HCT116 (cell line): ENCODE measurements around the gene INPP4A. TPM values are rescaled to one million over a fixed set of nuclear protein-coding genes. Genes with fewer than 3 reads are reported as not detected.

ENCODE experiments used
- ATAC-seq: fragments of 200-7000 bp; cut with Tn5 transposase; 2 replicates; pipeline ENCODE4 v1.9.1; 2020; ENCODE audit warnings: mild to moderate bottlenecking, moderate library complexity
- BruUV-seq: library from RNA; stranded (reverse); fragments of 400-500 nt; replicated peaks from 2 replicates; lab custom pipeline; 2021; lab: Mats Ljungman, UMichigan
- CTCF ChIA-PET: fragments of 300-600 bp; sonication (Branson Sonifier 250); formaldehyde crosslinking; loops from one replicate; lab custom pipeline; 2021; ENCODE audit warnings: antibody characterized with exemption; lab: Charles Lee
- POLR2A ChIA-PET: fragments of 300-600, 350-600 bp; sonication (Branson Sonifier 250); formaldehyde crosslinking; loops from one replicate; lab custom pipeline; 2021; ENCODE audit warnings: antibody characterized with exemption; lab: Charles Lee
- RAD21 ChIA-PET, 2 experiments: fragments of 300-600 bp; sonication (Branson Sonifier 250); formaldehyde crosslinking; loops; one replicate each; lab custom pipeline; 2023; ENCODE audit warnings: low total read pairs in 2 of 2; ENCODE audit not compliant: uncharacterized antibody in 2 of 2, unreplicated experiment in 2 of 2, low non-redundant PET in 1 of 2; lab: Charles Lee
- DNase-seq: peaks from one replicate; pipeline ENCODE4 v3.0.0-alpha.2; 2010; ENCODE audit warnings: low read depth, low spot score
- H2AFZ ChIP-seq: fragments of 200-600 bp; shearing (Covaris generic), sonication (generic); 2 replicates; pipeline ENCODE4 v1.6.1; 2017; ENCODE audit warnings: low read depth, mixed run types, mixed read lengths, antibody characterized with exemption, low read length; ENCODE audit not compliant: poor library complexity, severe bottlenecking
- H3K27ac ChIP-seq: 2 replicates; pipeline ENCODE4 v1.5.1; 2012; ENCODE audit warnings: low read depth, low read length
- H3K27me3 ChIP-seq: fragments of 200-600 bp; sonication (generic); 2 replicates; pipeline ENCODE4 v1.6.1; 2016; ENCODE audit warnings: mixed run types, low read length, mixed read lengths; ENCODE audit not compliant: insufficient read depth
- H3K36me3 ChIP-seq, 2 experiments: fragments of 200-500 bp in 1 of 2; fragments of 200-600 bp in 1 of 2; sonication (Bioruptor generic) in 1 of 2; sonication (generic) in 1 of 2; 2 replicates each; pipeline versions ENCODE4 v1.5.1 to v1.6.1; 2014 to 2016; ENCODE audit warnings: low read length in 2 of 2, inconsistent platforms in 1 of 2, mixed read lengths in 1 of 2, mixed run types in 1 of 2; ENCODE audit not compliant: insufficient read depth in 2 of 2, control insufficient read depth in 1 of 2
- H3K4me1 ChIP-seq, 2 experiments: fragments of 200-600 bp in 1 of 2; sonication (generic) in 1 of 2; 2 replicates each; pipeline versions ENCODE4 v1.5.1 to v1.6.1; 2012 to 2017; ENCODE audit warnings: low read length in 2 of 2, inconsistent platforms in 1 of 2, mild to moderate bottlenecking in 1 of 2, mixed read lengths in 1 of 2, mixed run types in 1 of 2, moderate library complexity in 1 of 2; ENCODE audit not compliant: insufficient read depth in 2 of 2, control insufficient read depth in 1 of 2
- H3K4me2 ChIP-seq: fragments of 200-600 bp; sonication (generic); 2 replicates; pipeline ENCODE4 v1.6.1; 2017; ENCODE audit warnings: mixed run types, low read length, mixed read lengths
- H3K4me3 ChIP-seq, 2 experiments: fragments of 200-600 bp in 1 of 2; sonication (generic) in 1 of 2; replicated peaks in 1 of 2; 2 replicates each; pipeline ENCODE4 v1.5.1; 2011 to 2016; ENCODE audit warnings: low read length in 2 of 2, control low read depth in 1 of 2, low read depth in 1 of 2, mild to moderate bottlenecking in 1 of 2, mixed read lengths in 1 of 2, mixed run types in 1 of 2
- H3K79me2 ChIP-seq: fragments of 200-600 bp; sonication (generic); 2 replicates; pipeline ENCODE4 v1.6.1; 2017; ENCODE audit warnings: mild to moderate bottlenecking, mixed run types, low read length, moderate library complexity, mixed read lengths; ENCODE audit not compliant: insufficient read depth
- H3K9ac ChIP-seq: fragments of 200-600 bp; sonication (generic); 2 replicates; pipeline ENCODE4 v1.6.1; 2016; ENCODE audit warnings: low read length, mixed read lengths
- H3K9me2 ChIP-seq: fragments of 200-600 bp; sonication (generic), shearing (Covaris generic); 2 replicates; pipeline ENCODE4 v1.6.1; 2017; ENCODE audit warnings: mixed run types, mild to moderate bottlenecking, moderate library complexity; ENCODE audit not compliant: insufficient read depth
- H3K9me3 ChIP-seq, 2 experiments: fragments of 200-500 bp in 1 of 2; fragments of 200-600 bp in 1 of 2; sonication (Bioruptor generic) in 1 of 2; sonication (generic) in 1 of 2; 2 replicates each; pipeline ENCODE4 v1.6.1; 2014 to 2017; ENCODE audit warnings: low read length in 2 of 2, mixed read lengths in 2 of 2, inconsistent platforms in 1 of 2, low read depth in 1 of 2, mild to moderate bottlenecking in 1 of 2, mixed run types in 1 of 2, moderate library complexity in 1 of 2; ENCODE audit not compliant: control insufficient read depth in 1 of 2, insufficient read depth in 1 of 2
- H4K20me1 ChIP-seq: fragments of 200-600 bp; sonication (generic), shearing (Covaris generic); 2 replicates; pipeline ENCODE4 v1.6.1; 2017; ENCODE audit warnings: mixed run types, mild to moderate bottlenecking, moderate library complexity; ENCODE audit not compliant: insufficient read depth
- CEBPB ChIP-seq: IDR thresholded peaks from 2 replicates; pipeline ENCODE4 v1.6.1; 2012; ENCODE audit warnings: low read depth
- EGR1 ChIP-seq: IDR thresholded peaks from 2 replicates; pipeline ENCODE4 v1.6.1; 2012; ENCODE audit warnings: low read depth
- ELF1 ChIP-seq: IDR thresholded peaks from 2 replicates; pipeline ENCODE4 v1.6.1; 2012; ENCODE audit warnings: low read depth, borderline replicate concordance
- EZH2phosphoT487 ChIP-seq: fragments of 200-600 bp; IDR thresholded peaks from 2 replicates; pipeline ENCODE4 v1.6.1; 2018; ENCODE audit warnings: antibody characterized with exemption, borderline replicate concordance
- FOSL1 ChIP-seq: IDR thresholded peaks from 2 replicates; pipeline ENCODE4 v1.6.1; 2012; ENCODE audit warnings: low read depth
- JUND ChIP-seq: IDR thresholded peaks from 2 replicates; pipeline ENCODE4 v1.6.1; 2012
- POLR2A ChIP-seq: IDR thresholded peaks from 2 replicates; pipeline ENCODE4 v1.7.0; 2011; ENCODE audit warnings: borderline replicate concordance; ENCODE audit not compliant: insufficient read depth, insufficient read length; ENCODE audit errors: extremely low read depth
- POLR2AphosphoS5 ChIP-seq: IDR thresholded peaks from 2 replicates; pipeline ENCODE4 v1.6.1; 2011; ENCODE audit warnings: mild to moderate bottlenecking, low read depth, low read length, moderate library complexity
- SIN3A ChIP-seq: IDR thresholded peaks from 2 replicates; pipeline ENCODE4 v1.6.1; 2012; ENCODE audit warnings: low read depth
- SP1 ChIP-seq: IDR thresholded peaks from 2 replicates; pipeline ENCODE4 v1.6.1; 2012; ENCODE audit warnings: low read depth
- SRF ChIP-seq: IDR thresholded peaks from 2 replicates; pipeline ENCODE4 v1.6.1; 2012; ENCODE audit warnings: low read depth
- YY1 ChIP-seq: IDR thresholded peaks from 2 replicates; pipeline ENCODE4 v1.6.1; 2011; ENCODE audit warnings: low read length, low read depth, moderate library complexity, mild to moderate bottlenecking; ENCODE audit not compliant: insufficient replicate concordance; ENCODE audit errors: extremely low read depth
- ZFX ChIP-seq: fragments of 450-650 bp; IDR thresholded peaks from 2 replicates; pipeline ENCODE4 v1.6.1; 2017
- ZNF274 ChIP-seq: fragments of 200-500 bp; sonication (Bioruptor generic); IDR thresholded peaks from 2 replicates; pipeline ENCODE4 v1.6.1; 2014; ENCODE audit warnings: mild to moderate bottlenecking, low read depth, low read length, inconsistent platforms
- intact Hi-C: fragments of 100-400 bp; cut with micrococcal nuclease; formaldehyde crosslinking; loops from 2 replicates; pipeline ENCODE4 v1.10.0; 2022
- total RNA-seq: library from RNA; stranded (reverse); gene quantifications from one replicate; pipeline ENCODE4 v1.2.1, GENCODE V29; 2021; ENCODE audit not compliant: unreplicated experiment
- TF ChIP-seq, protein P1 (sequence below): IDR thresholded peaks from 2 replicates; pipeline ENCODE4 v1.6.1; 2012
- TF ChIP-seq, protein P2 (sequence below): IDR thresholded peaks from 2 replicates; pipeline ENCODE4 v1.6.1; 2011; ENCODE audit warnings: mild to moderate bottlenecking, low read length, moderate library complexity; ENCODE audit not compliant: insufficient replicate concordance; ENCODE audit errors: extremely low read depth
- TF ChIP-seq, protein P3 (sequence below): IDR thresholded peaks from 2 replicates; pipeline ENCODE4 v1.6.1; 2012
- TF ChIP-seq, protein P4 (sequence below), 3 experiments: fragments of 200-600 bp in 1 of 3; sonication (generic) in 1 of 3; IDR thresholded peaks in 2 of 3; conservative IDR thresholded peaks in 1 of 3; 2 replicates each; pipeline ENCODE4 v1.5.1; 2012 to 2017; ENCODE audit warnings: low read depth in 2 of 3, low read length in 2 of 3, antibody characterized with exemption in 1 of 3, borderline replicate concordance in 1 of 3, control low read depth in 1 of 3, mild to moderate bottlenecking in 1 of 3, mixed read lengths in 1 of 3, mixed run types in 1 of 3, moderate library complexity in 1 of 3; ENCODE audit not compliant: insufficient read depth in 1 of 3

The INPP4A gene
- total RNA-seq, 1 experiment from 2014 or later, result 18.5 TPM

DNA sequence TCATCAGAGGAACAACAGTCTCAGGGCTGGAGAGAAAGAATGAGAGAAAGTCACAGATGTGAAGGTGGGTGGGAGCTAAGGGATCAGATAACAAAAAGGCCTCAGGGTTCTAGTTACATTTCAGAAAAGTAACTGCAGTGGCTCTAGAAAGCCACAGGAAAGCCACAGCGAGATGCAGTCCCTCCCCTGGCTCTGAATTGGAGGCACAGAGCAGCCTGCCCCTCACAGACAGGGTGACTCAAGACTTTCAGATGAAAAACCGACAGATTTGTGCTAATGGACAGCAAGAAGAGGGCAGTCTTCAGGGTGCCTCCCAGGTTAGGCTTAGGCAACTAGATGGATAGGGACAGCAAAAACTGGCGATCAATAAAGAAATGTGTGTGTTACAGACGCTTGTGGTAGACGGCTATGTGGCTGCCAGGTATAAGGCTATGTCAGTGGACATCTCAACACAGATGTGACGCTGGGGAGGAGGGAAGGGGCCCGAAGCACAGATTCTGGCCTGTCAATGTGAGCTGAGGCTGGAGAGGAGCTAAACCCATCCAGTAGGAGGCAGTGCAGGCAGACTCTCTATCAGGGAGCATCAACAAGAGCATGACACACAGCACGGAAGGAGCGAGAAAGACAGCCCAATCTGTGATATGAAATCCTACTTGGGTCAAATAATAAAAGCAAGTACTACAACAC, 189.9 kb downstream of the INPP4A start (continued):
- TF ChIP-seq, protein P1, sequence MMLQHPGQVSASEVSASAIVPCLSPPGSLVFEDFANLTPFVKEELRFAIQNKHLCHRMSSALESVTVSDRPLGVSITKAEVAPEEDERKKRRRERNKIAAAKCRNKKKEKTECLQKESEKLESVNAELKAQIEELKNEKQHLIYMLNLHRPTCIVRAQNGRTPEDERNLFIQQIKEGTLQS, result no peak
- no peak for TF ChIP-seq POLR2AphosphoS5
- no peak for TF ChIP-seq POLR2A
- TF ChIP-seq FOSL1, result no peak
- TF ChIP-seq, protein P2, sequence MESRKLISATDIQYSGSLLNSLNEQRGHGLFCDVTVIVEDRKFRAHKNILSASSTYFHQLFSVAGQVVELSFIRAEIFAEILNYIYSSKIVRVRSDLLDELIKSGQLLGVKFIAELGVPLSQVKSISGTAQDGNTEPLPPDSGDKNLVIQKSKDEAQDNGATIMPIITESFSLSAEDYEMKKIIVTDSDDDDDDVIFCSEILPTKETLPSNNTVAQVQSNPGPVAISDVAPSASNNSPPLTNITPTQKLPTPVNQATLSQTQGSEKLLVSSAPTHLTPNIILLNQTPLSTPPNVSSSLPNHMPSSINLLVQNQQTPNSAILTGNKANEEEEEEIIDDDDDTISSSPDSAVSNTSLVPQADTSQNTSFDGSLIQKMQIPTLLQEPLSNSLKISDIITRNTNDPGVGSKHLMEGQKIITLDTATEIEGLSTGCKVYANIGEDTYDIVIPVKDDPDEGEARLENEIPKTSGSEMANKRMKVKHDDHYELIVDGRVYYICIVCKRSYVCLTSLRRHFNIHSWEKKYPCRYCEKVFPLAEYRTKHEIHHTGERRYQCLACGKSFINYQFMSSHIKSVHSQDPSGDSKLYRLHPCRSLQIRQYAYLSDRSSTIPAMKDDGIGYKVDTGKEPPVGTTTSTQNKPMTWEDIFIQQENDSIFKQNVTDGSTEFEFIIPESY, result no peak
- no peak for TF ChIP-seq ELF1
- TF ChIP-seq, protein P3, sequence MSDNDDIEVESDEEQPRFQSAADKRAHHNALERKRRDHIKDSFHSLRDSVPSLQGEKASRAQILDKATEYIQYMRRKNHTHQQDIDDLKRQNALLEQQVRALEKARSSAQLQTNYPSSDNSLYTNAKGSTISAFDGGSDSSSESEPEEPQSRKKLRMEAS, result no peak
- no peak for TF ChIP-seq ZFX
- no peak for TF ChIP-seq CEBPB
- no peak for TF ChIP-seq SIN3A

DNA sequence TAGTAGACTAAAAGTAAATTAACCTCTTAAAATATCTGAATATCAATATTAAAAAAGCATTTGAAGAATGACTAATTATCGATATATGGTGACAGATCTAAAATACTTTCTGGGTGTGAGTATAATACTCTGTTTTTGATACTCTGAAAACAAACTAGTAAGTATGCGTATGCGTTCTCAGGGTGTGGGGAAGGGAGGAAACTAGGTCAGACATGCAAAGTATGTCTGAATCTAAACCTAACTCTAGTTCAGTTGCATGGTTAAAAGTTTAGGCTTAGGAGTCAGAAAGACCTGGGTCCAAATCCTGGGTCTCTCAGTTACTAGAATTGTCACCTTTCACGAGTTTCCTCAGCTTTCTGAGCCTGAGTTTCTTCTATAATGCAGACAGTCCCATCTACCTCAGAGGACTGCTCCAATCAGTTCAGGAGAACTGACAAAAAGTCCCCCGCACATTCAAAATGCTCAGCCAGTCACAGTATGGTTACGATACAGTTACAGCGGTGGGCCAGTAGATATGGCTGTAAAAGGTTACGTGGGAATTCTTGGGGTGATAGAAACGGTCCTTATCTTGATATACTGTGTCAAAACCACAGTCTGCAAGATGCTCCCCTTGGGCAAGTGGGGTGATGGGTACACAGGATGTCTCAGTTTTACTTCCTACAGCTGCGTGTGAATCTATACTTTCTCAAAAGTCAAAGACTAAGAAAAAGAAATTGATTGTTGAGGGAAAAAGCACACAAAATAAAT, 192.9 kb downstream of the INPP4A start:
- Histone ChIP-seq H3K4me3 (no peak overlapping the region), H3K4me1 (no peaks in the 10 kb centered on the region), H3K4me2 (no peak overlapping the region), H2AFZ (no peak overlapping the region), H3K9me3 (no peaks in the 10 kb centered on the region), H3K9me2 (no peaks in the 10 kb centered on the region), H3K27ac (no peak overlapping the region), H4K20me1 (no peaks in the 10 kb centered on the region), H3K27me3 (no peaks in the 10 kb centered on the region), H3K36me3 (no peaks in the 10 kb centered on the region), H3K79me2 (no peaks in the 10 kb centered on the region), H3K9ac (no peak overlapping the region)
- RAD21 ChIA-PET, result no interaction called here
- ATAC-seq, result no peak
- BruUV-seq, result no TSS peak
- CTCF ChIA-PET, result no interaction called here
- POLR2A ChIA-PET, result no interaction called here
- intact Hi-C loops, result no loop called here
- no peak for DNase-seq
- TF ChIP-seq, protein P2, result no peak
- TF ChIP-seq POLR2A (no peak), POLR2AphosphoS5 (no peak), JUND (no peak), YY1 (no peak), FOSL1 (no peak), ZNF274 (no peak), ELF1 (no peak), SIN3A (no peak), EGR1 (no peak), SP1 (no peak), EZH2phosphoT487 (no peak), SRF (no peak)
- TF ChIP-seq, protein P4, sequence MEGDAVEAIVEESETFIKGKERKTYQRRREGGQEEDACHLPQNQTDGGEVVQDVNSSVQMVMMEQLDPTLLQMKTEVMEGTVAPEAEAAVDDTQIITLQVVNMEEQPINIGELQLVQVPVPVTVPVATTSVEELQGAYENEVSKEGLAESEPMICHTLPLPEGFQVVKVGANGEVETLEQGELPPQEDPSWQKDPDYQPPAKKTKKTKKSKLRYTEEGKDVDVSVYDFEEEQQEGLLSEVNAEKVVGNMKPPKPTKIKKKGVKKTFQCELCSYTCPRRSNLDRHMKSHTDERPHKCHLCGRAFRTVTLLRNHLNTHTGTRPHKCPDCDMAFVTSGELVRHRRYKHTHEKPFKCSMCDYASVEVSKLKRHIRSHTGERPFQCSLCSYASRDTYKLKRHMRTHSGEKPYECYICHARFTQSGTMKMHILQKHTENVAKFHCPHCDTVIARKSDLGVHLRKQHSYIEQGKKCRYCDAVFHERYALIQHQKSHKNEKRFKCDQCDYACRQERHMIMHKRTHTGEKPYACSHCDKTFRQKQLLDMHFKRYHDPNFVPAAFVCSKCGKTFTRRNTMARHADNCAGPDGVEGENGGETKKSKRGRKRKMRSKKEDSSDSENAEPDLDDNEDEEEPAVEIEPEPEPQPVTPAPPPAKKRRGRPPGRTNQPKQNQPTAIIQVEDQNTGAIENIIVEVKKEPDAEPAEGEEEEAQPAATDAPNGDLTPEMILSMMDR (IDR thresholded peaks at IDR 0.05 in 2 of 3, conservative IDR thresholded peaks at IDR 0.05 in 1 of 3; ENCODE audit: borderline replicate concordance in 1 of 3, insufficient read depth in 1 of 3, low read depth in 2 of 3, low read length in 2 of 3), result no peak
